NCI-H526 (cell line): ENCODE data around the gene ID3.

ENCODE experiments used
- DNase-seq, 2 experiments: peaks; one replicate each; lab custom pipeline; 2025; lab: John Stamatoyannopoulos, UW

Gene ID3, protein sequence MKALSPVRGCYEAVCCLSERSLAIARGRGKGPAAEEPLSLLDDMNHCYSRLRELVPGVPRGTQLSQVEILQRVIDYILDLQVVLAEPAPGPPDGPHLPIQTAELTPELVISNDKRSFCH

DNA sequence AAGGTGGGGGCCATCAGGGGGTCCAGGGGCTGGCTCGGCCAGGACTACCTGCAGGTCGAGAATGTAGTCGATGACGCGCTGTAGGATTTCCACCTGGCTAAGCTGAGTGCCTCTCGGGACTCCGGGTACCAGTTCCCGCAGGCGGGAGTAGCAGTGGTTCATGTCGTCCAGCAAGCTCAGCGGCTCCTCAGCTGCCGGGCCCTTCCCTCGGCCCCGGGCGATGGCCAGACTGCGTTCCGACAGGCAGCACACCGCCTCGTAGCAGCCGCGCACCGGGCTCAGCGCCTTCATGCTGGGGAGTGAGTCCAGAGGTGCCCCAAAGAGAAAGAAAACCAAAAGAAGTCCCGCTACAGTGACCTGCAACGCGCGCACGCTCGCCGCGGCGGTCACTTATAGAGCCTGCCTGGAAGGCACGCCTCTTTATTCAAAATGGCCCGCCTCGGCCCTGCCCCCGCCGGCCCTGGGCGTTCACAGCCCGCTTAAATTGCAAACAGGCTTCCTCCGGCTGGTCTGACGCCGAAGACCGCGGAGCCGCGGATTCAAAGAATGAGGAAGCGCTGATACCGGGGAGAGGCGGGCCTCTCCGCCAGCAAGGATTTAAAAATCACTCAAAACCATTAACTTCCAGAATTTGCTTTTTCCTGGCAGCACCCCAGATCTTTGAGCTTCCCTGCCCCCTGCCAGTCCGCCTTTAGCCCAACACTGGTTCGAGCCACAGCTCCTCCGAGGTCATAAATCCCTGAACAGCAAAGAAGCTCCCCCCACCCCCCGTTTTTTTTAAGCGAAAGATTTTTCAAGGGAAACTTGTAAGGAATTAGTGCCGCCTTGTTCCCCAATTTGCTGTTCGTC lies at the start of gene ID3:
Gene ID3, minus strand, starts transcription at position 366 of the 849 bp plus-strand sequence. Its CDS starts 75 bp downstream, at position 291.
- DNase-seq: peak; percentile 89 to 96

DNA sequence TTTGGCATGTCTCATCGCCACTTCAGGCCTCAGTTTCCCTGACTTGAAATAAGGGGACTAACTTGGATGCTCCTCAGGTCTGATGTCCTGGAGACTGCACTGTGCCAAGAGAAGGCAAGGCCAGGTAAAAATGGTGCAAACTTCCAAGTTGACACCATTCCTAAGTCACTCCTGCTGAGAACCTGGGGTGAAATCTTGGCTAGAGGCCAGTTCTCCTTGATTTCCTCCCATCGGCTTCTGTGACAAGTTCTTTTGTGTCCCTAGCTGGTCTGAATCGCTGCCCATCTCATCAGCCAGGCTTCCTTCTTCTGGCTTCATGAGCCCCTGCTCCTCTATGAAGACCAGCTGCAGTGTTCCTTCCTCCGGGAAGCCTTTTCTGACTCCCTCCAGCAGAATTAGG lies 48.6 kb upstream of the ID3 start:
- DNase-seq: no peak

DNA sequence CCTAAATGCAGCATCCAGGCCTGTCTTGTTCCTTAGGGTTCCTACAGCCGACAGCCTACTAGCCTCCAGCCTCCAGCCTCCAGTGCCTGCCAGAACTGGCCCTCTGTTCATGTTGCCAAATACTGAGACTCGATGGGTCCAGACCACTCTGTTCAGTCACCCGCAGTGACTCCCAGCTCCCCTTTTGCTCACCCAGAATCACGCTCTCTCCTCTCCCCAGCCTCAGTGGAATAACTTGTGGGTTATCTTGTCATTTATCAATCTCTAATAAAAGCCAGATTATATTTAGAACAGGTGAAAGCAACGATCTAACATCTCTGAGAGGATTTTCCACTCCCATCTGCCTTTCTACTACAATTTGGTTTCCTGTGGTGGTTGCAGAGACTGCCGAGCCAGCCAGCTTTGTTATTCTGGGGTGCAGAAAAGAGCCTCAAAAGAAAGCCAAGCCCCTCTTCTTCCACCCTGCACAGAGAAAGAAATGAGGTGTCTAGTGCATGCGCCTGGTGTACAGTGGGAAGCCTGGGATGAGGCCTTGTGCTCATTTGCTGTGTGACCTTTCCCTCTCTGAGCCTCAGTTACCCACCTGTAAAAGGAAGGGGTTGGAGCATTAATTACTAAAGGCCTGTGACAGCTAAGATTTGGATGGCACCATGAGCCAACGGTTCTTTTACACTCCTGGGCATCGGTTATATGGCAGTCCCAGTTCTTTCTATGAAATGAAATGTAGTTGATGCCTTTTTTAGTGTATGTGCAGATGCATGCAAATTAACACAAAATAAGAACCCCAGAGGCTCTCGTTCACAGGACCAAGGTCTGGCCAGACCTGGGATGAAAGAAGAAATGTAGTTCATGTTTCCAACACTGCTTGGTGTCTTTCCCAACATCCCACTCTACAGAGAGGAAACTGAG lies 42.9 kb upstream of the ID3 start:
- DNase-seq: no peak

DNA sequence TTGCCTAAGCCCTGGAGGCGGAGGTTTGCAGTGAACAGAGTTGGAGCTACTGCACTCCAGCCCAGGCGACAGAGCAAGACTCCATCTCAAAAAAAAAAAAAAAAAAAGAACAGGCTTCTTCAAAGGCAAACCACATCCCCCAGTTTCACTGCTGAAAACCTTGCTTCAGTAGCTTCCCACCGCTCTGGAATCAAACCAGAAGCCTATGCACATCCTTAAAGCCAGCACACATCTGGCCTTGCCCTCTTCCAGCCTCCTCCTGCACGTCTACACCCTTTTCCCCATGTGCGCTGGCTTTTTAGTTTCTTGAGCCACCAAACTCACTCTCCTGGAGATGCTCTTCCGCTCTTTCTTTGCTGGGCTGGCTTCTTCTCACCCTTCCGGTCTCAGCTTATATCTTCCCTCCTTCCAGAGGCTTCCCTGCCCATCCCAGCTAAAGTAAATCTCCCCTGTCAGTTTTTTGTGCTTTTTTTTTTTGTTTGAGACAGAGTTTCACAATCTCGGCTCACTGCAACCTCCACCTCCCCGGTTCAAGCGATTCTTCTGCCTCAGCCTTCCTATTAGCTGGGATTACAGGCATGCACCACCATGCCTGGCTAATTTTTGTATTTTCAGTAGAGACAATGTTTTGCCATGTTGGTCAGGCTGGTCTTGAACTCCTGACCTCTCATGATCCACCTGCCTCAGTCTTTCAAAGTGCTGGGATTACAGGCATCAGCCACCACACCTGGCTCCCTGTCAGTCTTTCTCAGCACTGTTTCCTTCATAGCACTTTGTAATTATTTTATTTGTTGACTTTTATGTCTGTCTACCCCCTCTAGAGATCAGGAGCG lies 42.0 kb upstream of the ID3 start:
- DNase-seq: no peak

DNA sequence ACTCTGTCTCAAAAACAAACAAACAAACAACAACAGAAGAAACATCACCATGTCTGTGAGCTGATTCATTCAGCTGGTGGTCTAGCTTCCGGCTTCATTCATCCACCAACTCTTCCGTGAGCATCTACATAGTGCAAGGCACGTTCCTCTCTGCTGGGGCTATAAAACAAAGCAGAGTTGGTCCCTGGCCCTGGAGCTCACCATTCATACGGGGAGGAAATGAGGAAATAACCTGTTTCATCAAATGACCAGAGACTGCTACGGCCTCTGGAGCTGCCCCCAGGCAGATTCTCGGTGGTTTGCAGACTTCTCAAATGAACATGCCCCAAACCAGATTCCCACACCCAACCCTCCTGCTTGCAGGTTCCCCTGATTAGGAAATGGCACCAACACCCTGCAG lies 41.0 kb upstream of the ID3 start:
- no peak for DNase-seq

DNA sequence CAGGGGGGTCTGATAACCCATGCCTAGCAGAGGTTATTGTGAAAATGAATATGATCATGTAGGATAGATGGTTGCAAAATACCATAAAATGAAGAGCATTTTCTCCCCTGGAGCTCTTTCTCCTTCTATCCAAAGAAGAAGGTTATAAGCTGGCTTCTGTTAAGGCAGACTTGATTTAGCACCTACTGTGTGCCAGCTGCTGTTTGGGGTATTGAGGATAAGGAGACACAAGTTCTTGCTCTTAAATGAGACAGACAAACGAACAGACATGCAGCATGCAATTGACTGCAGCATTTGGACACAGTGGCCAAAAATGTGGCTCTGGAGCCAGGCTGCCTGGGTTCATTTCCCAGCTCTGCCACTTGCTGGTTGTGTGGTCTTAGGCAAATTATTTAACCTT lies 39.8 kb upstream of the ID3 start:
- DNase-seq: no peak

DNA sequence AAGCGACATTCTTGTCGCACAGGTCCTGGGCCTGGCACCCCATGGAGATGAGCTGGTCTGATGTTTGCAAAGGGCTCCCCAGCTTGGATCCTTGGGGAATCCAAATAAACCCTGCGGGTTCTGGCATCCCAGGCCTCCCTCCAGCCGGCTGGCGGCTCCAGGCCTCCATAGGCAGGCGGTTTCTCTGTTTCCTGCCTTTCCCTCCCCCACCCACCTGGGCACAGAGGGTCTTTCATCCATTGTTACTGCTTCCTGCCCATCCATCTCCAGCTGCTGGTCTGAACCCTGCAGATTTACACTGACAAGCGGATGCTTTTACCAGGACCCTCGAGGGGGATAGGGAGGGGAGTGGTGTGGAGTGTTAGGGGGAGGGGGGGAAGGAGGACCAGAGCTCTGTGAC lies 39.1 kb upstream of the ID3 start:
- no peak for DNase-seq

DNA sequence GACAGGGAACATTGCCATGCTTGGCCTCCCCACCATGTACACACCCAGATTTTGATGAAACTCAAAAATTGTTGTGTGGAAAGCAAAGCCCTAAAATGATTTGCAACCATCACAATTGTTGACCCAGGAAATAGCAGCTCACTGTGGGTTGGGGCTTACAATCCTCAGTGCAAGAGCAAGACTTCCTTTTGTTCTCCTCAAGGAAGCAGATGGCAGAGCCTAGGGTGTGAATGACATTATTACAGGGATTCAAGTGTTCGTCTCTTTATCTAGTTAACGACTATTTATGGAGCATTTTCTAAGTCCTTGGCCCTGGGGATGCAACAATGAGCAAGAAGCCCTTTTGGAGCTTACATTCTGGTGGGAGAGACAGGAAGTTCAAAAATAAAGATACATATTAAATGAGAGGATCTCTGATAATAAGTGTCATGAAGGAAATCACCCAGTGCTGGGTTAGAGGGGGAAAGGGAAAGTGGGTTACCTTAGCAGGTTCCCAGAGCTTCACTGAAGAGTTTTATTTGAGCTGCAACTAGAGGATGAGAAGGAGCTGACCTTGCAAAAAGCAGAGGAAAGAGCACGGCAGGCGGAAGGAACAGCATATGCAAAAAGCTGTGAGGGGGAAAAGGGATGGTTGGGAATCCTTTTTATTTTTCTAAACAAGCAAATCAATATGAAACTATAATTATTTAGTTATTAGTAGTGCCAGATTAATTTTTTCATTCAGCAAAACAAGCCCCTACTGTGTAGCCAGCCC lies 38.5 kb upstream of the ID3 start:
- DNase-seq: no peak

DNA sequence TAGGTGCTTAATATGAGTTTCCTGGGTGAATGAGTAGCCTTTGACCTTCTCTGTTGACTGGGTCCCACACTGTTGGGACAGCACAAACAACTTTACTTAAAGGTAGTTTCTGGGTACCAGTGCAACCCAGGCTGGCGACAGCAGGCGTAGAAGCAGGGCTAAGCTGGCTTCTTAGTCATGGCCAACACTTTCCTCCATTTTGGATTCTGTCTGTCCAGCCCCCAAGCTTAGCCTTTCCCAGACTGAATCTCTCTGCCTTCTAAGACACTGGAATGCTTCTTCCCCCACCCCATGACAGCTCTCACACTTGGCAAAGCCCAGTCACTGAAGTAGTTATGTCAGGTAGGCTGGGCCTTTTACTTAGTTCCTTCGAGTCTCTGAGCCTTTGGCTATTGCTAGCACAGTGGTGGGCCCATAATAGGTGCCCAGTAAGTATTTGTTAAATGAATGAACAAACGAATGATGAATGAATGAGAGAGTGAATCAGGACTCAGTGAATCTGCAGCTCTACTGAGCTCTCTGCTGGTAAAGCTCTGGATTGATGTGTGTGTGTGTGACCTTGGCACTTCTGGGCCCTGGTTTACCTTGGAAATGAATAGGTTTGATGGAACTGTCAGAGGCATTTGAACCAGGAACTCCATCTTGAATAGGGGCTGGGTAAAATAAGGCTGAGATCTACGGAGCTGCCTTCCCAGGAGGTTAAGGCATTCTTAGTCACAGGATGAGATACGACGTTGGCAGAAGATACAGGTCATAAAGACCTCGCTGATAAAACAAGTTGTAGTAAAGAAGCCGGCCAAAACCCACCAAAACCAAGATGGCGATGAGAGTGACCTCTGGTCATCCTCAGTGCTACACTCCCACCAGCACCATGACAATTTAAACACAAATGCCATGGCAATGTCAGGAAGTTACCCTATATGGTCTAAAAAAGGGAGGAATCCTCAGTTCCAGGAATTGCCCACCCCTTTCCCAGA lies 37.4 kb upstream of the ID3 start:
- no peak for DNase-seq

DNA sequence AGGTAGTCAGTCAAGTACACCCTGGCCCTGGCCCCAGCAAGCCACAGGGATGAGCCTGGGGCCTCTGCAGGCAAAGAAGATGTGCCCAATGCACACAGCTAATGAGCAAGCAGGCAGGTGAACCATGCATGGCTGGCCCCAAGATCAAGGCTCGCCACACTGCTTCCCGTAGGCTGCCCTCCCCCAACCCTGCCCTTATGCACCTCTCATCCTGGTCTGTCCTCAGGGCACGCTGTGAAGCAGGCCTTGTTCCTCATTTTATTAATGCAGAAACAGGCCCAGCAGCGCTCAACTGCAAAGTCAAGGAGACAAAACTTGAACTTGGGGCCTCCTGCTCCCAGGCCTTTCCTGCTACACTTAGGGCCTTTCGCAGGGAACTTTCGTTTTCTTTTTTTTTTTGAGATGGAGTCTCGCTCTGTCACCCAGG lies 35.6 kb upstream of the ID3 start:
- DNase-seq: peak in 1 of 2 experiments; percentile 30

DNA sequence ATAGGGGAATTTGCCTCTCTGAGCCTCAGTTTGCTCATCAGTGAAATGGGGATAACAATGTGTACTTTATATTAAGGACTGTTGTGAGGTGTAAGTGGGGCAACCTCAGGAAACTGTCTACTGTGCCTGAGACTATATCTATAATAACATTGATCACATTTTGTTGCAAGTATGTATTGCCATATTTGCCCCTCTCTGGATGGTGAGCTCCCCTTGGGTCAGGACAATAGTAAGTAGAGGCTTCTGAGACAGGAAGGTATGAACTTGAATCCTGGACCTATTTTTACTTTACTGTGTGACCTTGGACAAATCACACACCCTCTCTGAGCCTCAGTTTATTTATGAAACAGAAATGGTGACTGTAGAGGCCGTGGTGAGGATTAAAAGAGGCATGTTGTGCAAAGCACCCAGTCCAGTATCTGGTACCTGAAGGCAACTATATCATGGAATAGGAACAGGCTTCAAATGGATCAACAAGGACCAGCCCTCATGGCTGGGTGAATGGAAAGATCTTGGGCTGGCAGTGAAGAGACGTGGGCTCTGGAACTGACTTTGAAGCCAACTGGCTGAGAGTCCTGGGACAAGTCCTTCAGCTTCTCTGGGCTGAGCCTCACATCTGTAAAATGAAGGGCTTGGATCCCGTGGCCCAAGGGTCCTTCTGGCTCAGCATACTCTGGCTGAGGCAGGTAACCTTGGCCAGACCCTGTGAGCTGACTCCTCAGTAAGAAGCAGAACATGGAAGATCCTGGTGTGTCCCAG lies 35.0 kb upstream of the ID3 start:
- DNase-seq: no peak

DNA sequence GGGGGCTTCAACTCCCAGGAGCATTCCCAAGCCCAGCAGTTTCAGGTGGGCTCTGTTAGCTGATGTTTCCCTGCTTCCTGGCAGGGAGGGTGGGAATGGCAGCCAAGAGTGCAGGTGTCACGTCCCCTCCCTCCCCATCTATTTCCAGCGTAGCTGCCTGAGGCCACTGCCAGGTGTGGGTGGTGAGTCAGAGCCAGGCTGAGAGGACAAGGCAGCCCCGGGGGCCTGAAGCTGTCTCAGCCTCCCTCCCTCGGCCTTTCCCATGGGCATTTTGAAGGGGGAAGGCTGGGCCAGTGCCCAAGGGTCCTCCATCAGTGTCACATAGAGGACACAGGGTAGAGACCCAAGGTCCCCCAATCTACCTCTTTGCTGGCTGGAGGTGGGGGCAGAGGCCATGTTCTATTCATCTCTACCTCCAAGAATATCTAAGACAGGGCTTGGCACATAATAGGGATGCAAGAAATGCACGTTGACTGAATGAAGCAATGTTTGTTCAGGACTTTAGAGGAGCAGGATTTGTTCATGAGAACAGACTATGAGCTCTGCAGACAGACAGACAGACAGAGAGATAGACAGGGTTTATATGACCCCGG lies 34.4 kb upstream of the ID3 start:
- no peak for DNase-seq

DNA sequence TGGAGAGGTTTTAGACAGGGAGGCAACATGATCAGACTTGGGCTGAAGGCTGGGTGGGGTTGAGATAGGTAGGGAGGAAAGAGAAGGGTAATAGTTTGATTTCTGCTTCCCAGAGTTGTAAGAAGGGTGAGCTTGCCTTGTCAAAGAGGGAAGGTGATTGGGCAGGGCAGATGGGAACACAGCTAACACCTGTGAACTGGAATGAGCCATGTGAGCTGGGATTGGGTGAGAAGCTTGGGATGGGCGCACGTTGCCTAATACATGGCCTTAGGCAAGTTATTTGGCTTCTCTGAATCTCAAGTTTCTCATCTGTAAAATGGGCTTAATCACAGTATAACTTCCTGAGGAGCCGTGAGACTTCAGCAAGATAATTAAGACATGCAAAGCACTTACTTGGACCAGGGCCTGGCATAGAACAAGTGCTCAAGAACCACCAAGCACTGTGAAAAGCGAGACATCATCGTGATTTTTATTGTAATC lies 33.8 kb upstream of the ID3 start:
- no peak for DNase-seq

DNA sequence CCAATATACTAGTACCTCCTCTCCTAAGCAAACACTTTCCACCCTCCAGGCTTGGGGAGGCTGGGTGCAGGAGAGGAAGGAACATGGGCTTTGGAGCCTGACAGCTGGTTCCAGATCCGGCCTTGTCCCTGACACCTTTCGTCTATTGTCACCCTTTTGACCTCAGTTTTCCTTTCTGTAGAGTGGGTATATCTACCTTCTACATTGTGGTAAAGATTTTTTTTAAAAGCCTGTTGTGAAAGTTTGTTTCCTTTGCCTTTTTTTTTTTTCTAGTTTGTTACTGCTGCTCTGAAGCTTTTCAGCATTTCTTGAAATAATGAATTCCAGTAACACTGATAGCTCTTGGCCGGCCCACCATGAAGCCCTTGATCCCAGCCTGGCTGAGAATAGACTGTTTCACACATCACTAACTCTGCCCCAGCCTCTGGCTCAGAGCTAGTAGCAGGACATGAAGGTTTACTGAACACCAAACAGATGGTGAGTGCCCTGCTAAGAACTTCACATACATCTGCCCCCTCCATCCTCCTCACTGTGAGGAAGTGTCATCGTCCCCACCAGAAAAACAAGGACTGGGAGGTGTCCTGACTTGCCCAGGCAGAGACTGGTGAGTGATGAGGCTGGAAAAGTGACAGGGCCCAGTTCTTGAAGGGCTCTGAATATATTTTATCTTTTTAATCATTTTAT lies 33.0 kb upstream of the ID3 start:
- DNase-seq: no peak

DNA sequence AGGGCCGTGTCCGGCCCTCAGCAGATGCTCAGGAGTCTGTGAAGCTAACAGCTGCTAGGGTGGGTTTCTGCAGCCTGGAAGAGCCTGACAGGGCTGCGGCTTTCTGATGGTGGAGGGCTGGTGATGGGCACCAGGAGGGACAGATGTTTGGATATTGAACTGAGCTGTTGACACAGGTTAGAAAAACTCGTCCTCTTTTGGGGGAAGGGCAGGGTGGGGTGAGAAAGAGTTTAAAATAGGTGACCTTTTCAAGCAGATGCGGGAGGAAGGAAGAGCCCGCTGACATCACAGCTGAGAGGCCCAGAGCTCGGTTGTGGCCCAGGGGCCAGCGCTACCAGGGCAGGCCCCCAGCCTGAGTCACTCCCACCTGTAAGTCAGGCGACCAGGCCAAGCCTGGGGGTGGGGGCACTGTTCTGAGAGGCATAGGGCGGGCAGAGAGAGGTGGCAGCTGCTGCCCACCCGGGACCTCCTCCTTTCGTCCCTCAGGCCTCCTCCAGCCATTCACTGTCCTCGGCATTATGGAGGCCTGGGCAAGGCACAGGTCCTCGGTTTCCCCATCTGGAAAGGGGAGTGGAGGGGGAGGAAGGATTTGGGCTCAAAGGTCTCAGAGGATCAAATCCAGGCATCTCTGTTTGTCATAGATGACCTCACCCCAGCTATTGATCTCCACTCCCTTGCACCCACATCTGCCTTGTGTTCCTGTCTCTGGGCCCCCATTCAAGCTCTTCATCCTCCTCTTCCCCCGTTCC lies 32.3 kb upstream of the ID3 start:
- DNase-seq: no peak

DNA sequence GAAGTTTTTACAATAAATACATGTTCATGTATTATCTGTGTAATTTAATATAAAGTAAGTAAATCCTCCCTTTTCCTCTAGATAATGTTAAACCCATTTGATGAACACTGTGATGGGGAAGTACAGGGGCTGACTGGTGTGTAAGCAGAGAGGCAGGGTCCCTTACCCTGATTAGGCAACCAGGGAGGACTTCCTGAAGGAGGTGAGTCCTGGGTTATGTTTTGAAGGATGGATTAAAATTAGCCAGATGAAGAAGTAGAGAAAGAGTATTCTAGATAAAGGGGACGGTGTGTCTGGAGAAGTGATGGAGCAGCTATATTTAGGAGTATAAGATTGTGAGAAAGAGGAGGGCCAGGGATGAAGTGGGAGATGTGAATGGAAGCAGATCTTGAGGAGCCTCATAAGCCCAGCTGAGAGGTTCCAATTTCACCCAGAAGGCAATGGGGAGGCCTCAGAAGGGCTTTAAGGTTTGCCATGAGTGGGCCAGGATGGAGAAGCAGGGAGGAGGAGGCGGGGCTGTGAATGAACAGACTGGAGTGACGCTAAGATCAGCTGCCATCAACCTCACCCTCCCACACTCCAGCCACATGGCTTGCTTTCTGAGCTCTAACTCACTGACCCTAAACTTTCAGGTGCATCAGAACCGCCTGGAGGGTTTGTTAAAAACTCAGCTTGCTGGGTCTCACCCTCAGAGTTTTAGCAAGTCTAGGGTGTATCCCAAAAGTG lies 30.9 kb upstream of the ID3 start:
- DNase-seq: no peak

DNA sequence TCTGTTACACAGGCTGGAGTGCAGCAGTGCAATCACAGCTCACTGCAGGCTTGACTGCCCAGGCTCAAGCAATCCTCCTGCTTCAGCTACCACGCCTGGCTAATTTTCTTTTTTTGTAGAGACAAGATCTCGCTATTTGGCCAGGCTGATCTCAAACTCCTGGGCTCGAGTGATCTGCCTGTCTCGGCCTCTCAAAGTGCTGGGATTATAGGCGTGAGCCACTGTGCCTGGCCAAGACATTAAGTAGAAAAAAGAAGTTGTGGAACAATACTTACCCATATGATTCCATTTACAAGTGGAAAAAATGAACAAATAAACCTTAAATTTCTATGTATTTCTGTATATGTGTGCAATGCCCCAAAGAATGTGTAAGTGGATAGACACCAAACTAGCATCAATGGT lies 30.3 kb upstream of the ID3 start:
- no peak for DNase-seq
